IPS-15b (cell line): ENCODE results near the gene TOX2.

Experiments used
- H3K27me3 ChIP-seq: one replicate; pipeline ENCODE4 v1.6.1; 2013; ENCODE audit warnings: low read length; ENCODE audit not compliant: control insufficient read depth, insufficient read depth
- H3K36me3 ChIP-seq: one replicate; pipeline ENCODE4 v1.6.1; 2013; ENCODE audit warnings: low read length; ENCODE audit not compliant: control insufficient read depth, insufficient read depth
- H3K4me1 ChIP-seq: one replicate; pipeline ENCODE4 v1.6.1; 2013; ENCODE audit warnings: mild to moderate bottlenecking, low read length; ENCODE audit not compliant: control insufficient read depth, insufficient read depth
- H3K4me3 ChIP-seq: one replicate; pipeline ENCODE4 v1.5.1; 2013; ENCODE audit warnings: low read depth, low read length
- H3K9ac ChIP-seq: one replicate; pipeline ENCODE4 v1.6.1; 2013; ENCODE audit warnings: low read depth, mild to moderate bottlenecking, low read length
- H3K9me3 ChIP-seq: one replicate; pipeline ENCODE4 v1.6.1; 2013; ENCODE audit warnings: mild to moderate bottlenecking, low read length; ENCODE audit not compliant: control insufficient read depth, insufficient read depth

The TOX2 gene

DNA sequence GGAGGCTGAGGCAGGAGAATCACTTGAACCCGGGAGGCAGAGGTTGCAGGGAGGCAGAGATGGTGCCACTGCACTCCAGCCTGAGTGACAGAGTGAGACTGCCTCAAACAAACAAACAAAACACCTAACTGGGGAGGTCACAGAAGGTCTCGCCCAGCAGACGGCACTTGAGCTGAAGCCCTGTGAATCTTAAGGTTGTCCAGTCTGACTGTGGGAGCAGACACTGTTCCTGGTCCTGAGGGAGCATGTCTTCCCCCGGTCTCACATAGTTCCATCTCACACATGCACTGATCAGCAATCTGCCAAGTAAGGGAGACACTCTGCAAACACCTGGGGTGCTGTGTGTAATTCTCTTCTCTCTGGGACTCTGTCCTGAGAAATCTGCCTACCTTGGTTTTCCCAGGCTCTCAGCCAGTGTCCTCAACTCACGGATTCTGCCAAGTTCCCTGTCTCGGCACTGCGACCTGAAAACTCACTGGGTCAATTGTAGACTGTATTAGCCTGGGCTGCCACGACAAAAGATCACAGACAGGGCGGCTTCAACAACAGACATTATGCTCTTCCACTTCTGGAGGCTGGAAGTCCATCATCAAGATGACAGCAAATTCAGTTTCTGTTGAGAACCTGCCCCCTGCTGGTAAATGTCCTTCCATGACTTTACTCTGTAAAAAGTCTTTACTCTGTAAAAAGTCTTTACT, 178.0 kb downstream of the TOX2 start:
- H3K4me1 ChIP-seq, result no peaks in the 10 kb centered on the region
- H3K9me3 ChIP-seq, result no peaks in the 10 kb centered on the region
- no peaks in the 10 kb centered on the region for H3K27me3 ChIP-seq
- H3K4me3 ChIP-seq, result no peak overlapping the region
- H3K9ac ChIP-seq, result no peak overlapping the region
- no peaks in the 10 kb centered on the region for H3K36me3 ChIP-seq

DNA sequence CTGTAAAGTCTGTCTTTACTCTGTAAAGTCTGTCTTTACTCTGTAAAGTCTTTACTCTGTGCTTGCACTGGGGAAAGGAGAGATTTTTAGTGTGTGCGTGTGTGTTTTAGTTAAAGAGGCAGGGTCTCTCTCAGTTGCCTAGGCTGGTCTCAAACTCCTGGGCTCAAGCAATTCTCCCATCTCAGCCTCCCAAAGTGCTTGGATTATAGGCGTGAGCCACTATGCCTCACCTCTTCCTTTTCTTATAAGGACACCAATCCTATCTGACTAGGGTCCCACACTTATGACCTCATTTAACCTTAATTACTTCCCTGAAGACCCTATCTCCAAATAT, 178.6 kb downstream of the TOX2 start:
- Histone ChIP-seq H3K27me3 (no peaks in the 10 kb centered on the region), H3K36me3 (no peaks in the 10 kb centered on the region), H3K4me1 (no peaks in the 10 kb centered on the region), H3K9me3 (no peaks in the 10 kb centered on the region), H3K4me3 (no peak overlapping the region), H3K9ac (no peak overlapping the region)

DNA sequence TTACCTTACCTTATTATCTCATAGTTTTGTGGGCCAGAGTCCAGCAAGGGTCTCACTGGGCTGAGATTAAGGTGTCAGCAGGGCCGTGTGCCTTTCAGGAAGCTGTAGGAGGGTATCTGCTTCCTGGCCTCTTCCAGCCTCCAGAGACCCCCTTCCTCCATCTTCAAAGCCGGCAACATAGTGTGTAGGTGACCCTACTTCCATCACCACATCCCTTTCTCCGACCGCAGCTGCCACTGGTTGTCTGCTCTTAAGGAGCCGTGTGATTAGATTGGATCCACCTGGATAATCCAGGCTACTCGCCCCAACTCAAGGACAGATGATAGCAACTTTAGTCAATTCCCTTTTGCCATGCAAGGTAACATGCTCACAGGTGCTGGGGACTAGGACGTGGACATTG, 181.2 kb downstream of the TOX2 start:
- Histone ChIP-seq H3K27me3 (no peaks in the 10 kb centered on the region), H3K9ac (no peak overlapping the region), H3K4me3 (no peak overlapping the region), H3K4me1 (no peaks in the 10 kb centered on the region), H3K36me3 (no peaks in the 10 kb centered on the region), H3K9me3 (no peaks in the 10 kb centered on the region)

DNA sequence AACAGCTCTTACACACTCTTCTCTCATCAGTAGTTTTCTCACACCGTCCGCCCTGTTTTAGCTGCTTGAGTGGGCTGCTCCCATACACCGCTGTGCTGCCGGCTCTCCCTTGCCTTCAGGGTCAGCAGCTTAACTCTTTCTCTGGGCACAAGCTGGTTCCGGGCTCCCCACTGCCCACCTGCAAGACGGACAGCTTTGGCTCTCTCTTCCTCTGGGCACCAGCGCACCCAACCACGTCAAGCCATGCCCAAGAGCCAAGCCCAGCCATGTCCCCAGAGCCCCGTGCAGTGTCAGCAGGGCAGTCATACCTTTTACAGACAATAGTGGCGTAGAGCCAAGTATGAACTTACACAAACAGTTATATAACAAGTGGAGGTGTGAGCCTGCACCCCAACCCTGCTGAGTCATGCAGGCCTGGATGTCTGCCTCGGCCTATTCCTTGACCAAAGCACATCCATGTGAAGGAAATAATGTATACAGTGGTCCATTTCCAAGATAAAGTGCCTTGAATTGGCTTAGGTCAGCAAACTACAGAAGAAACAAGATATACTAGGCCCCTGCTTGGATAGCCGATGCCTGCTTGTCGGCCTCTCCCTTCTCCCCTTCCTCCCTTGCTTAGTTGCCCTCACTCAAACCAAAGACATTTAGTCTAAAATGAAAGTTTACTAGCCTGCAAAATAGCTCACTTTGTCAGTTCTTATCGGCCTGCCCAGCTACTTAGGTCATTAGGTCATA, 183.0 kb downstream of the TOX2 start:
- Histone ChIP-seq H3K9ac (no peak overlapping the region), H3K36me3 (no peaks in the 10 kb centered on the region), H3K9me3 (no peaks in the 10 kb centered on the region), H3K4me3 (no peak overlapping the region), H3K27me3 (no peaks in the 10 kb centered on the region), H3K4me1 (no peaks in the 10 kb centered on the region)

DNA sequence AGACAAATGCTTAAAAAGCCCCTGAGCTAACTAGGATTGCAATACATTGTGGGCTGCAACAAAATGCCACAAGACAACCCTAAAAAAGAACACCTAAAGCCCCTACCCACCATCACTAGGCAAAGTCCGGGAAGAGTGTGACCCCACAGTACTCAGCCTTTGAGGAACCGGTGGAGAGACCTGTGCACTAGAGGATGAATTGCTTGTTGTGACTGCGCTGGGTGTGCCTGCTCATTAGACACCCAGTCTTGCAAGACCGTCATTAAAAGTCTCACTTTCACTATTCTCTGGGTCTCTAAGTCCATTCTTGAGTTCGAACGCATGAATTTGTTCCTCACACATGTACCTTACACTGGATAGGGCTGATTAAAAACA, 183.6 kb downstream of the TOX2 start:
- Histone ChIP-seq H3K9me3 (no peaks in the 10 kb centered on the region), H3K4me1 (no peaks in the 10 kb centered on the region), H3K4me3 (no peak overlapping the region), H3K36me3 (no peaks in the 10 kb centered on the region), H3K9ac (no peak overlapping the region), H3K27me3 (no peaks in the 10 kb centered on the region)

DNA sequence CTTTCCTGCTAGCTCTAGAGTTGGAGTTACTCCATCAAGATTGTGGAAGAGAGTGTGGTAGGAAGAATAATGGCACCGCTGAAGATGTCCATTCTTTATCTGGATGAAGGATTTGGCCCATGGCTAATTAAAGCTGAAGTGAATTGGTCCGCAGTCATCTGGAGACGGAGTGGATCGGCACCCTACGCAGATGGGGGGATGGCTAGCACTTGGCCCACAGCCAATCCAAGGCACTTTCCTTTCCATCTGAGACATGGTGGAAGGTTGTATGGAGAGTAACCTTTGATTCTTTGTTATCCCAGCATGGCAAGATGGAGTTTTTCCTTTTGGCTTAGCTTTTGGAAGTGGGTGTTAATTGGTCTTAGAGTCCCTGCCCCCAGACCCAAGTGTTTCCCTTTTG, 184.0 kb downstream of the TOX2 start:
- H3K4me3 ChIP-seq, result no peak overlapping the region
- no peaks in the 10 kb centered on the region for H3K9me3 ChIP-seq
- H3K9ac ChIP-seq, result no peak overlapping the region
- H3K36me3 ChIP-seq, result no peaks in the 10 kb centered on the region
- H3K4me1 ChIP-seq, result no peaks in the 10 kb centered on the region
- no peaks in the 10 kb centered on the region for H3K27me3 ChIP-seq

DNA sequence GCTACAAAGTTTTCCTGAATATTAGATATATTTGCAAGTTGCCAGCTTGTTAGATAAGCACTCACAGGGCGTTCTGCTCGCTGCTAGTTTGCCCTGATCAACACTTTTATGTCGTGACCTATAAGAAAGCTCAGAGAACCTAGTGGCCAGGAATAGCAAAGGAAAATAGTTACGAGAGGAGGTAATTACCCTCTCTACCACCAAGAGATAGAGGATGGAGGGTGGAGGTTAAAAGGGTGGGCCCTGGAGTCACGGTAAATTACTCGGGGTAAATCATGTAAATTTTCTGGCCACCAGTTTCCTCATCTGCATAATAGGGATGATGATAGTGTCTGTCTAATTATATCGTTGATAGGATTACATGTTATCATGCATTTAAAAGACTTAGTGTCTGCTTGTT, 185.2 kb downstream of the TOX2 start:
- Histone ChIP-seq H3K4me1 (no peaks in the 10 kb centered on the region), H3K9ac (no peak overlapping the region)

DNA sequence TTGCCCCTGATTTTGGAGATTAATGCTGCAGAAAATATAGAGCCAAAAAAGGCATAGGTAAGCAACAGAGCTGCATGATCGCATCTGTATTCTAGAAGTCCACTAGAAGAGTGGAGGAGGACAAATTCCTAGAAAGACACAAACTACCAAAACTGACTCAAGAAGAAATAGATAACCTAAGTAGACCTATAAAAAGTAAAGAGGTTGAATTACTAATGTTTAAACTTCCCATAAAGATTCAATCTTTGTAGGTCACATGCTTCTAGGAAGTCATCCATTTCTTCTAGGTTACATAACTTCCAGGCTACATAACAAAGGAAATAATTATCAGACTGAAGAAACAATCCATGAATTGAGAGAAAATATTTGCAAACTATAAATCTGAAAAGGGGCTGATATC, 187.9 kb downstream of the TOX2 start:
- Histone ChIP-seq H3K9ac (no peak overlapping the region), H3K4me1 (no peaks in the 10 kb centered on the region), H3K27me3 (no peaks in the 10 kb centered on the region)

More for the DNA sequence above, 185.2 kb downstream of the TOX2 start:
- H3K27me3 ChIP-seq, result no peaks in the 10 kb centered on the region
- H3K9me3 ChIP-seq, result no peaks in the 10 kb centered on the region
- H3K4me3 ChIP-seq, result no peak overlapping the region
- no peaks in the 10 kb centered on the region for H3K36me3 ChIP-seq

DNA sequence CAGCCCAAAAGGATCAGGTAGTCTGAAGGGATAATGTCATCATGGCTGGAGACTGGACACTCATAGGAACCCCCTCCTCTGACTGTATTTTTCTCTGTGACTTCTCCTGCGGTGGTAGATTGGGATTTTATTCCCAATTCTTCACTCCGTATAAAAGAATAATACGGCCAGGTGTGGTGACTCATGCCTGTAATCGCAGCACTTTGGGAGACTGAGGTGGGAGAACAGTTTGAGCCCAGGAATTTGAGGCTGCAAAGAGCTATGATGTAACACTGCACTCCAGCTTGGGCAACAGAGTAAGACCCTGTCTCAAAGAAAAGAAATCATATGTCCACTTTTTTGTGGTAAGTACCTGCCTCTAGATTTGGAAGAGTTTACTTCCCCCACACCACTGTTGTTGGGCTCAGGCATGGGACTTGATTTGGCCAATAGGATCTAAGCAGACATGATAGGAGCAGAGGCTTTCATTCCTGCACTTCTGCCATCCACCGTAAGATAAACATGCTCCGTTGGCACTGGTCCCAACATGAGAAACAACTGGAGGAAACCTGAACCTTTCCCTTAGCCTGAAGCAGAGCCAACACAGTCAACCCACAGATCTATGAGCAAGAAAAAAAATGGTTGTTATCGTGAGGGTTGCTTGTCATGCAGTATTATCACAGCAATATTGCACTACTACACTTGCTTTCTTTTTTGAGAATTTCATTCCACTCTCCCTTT, 190.3 kb downstream of the TOX2 start:
- Histone ChIP-seq H3K36me3 (no peaks in the 10 kb centered on the region), H3K27me3 (no peaks in the 10 kb centered on the region), H3K4me1 (no peaks in the 10 kb centered on the region)

More for the DNA sequence above, 187.9 kb downstream of the TOX2 start:
- Histone ChIP-seq H3K36me3 (no peaks in the 10 kb centered on the region), H3K9me3 (peaks cover under 1% of the 10 kb centered on the region), H3K4me3 (no peak overlapping the region)

DNA sequence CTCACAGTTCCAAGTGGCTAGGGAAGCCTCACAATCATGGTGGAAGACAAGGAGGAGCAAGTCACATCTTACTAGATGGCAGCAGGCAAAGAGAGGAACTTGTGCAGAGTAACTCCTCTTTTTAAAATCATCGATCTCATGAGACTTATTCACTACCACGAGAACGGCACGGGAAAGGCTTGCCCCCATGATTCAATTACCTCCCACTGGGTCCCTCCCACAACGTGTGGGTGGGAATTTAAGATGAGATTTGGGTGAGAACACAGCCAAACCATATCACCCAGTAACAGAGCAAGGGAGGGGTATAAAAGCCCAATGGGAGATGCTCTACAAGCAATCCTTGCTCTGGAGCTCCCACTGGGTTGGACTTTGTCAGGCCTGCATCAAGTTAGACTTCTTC, 192.0 kb downstream of the TOX2 start:
- Histone ChIP-seq H3K36me3 (no peaks in the 10 kb centered on the region), H3K27me3 (no peaks in the 10 kb centered on the region), H3K9me3 (peaks cover 4% of the 10 kb centered on the region), H3K9ac (no peak overlapping the region), H3K4me1 (no peaks in the 10 kb centered on the region), H3K4me3 (no peak overlapping the region)

More for the DNA sequence above, 190.3 kb downstream of the TOX2 start:
- peaks cover 4% of the 10 kb centered on the region for H3K9me3 ChIP-seq
- no peak overlapping the region for H3K9ac ChIP-seq
- no peak overlapping the region for H3K4me3 ChIP-seq

DNA sequence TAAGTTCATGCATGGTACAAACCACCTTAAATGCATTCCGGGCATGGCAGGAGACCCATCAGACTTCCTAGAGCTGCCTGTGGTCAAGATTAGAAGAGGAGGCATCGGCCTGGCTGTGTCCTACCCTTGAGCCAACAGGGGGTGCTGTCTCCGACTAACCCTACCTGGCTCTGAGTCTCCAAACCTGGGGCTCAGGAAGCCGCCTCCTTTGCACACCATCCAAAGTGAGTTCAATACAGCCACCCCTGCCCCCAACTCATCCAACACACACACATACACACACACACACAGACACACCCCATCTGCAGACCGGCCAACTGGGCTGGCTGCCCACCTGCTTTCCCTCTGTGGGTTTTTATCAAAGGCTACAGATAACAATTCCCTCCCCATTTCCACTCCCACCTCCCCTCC, 195.3 kb downstream of the TOX2 start:
- Histone ChIP-seq H3K27me3 (no peaks in the 10 kb centered on the region), H3K36me3 (no peaks in the 10 kb centered on the region), H3K4me1 (no peaks in the 10 kb centered on the region), H3K9me3 (peaks cover 4% of the 10 kb centered on the region), H3K9ac (no peak overlapping the region), H3K4me3 (no peak overlapping the region)
